Glomerular visceral epithelial cell (primary cell): ENCODE data around the gene SELENOK.

Experiments
- DNase-seq: peaks from one replicate; pipeline ENCODE4 v3.0.0-alpha.2; 2016; ENCODE audit errors: extremely low spot score

Gene SELENOK

GRCh38 chr3:53883008-53883407 lies 8.7 kb downstream of the SELENOK start:
- no peak for DNase-seq

- DNase-seq: peak; percentile 85
Observed at GRCh38 chr3:53881691-53882593, 9.7 kb downstream of the SELENOK start, which contains the start of gene ACTR8. Gene ACTR8 (minus strand): TSS chr3:53882152. CDS start chr3:53882101, 51 bp downstream.

- DNase-seq: no peak
Observed at GRCh38 chr3:53880396-53881345, 11.0 kb downstream of the SELENOK start.

- DNase-seq: no peak
Observed at GRCh38 chr3:53865732-53866499, 25.7 kb downstream of the SELENOK start.

GRCh38 chr3:53863145-53863544 lies 28.5 kb downstream of the SELENOK start:
- no peak for DNase-seq

GRCh38 chr3:53862241-53862640 lies 29.4 kb downstream of the SELENOK start:
- DNase-seq: no peak

GRCh38 chr3:53860196-53860595 lies 31.5 kb downstream of the SELENOK start:
- DNase-seq: no peak

GRCh38 chr3:53859178-53859577 lies 32.5 kb downstream of the SELENOK start:
- DNase-seq: no peak

- DNase-seq: no peak
Observed at GRCh38 chr3:53858096-53858741, 33.4 kb downstream of the SELENOK start.

- DNase-seq: no peak
Observed at GRCh38 chr3:53856964-53857363, 34.7 kb downstream of the SELENOK start.

- no peak for DNase-seq
Observed at GRCh38 chr3:53850895-53851294, 40.8 kb downstream of the SELENOK start.

GRCh38 chr3:53849916-53850315 lies 41.7 kb downstream of the SELENOK start:
- no peak for DNase-seq

GRCh38 chr3:53846851-53847155 lies 44.9 kb downstream of the SELENOK start:
- no peak for DNase-seq

- peak; percentile 42 for DNase-seq
Observed at GRCh38 chr3:53846134-53846850, 45.4 kb downstream of the SELENOK start, which contains the start of the genes CHDH and IL17RB. Gene CHDH (minus strand): TSS chr3:53846419. CDS start chr3:53824008, 22,411 bp downstream. Gene IL17RB (plus strand): TSS chr3:53846568. CDS start chr3:53846589, 21 bp downstream.

- no peak for DNase-seq
Observed at GRCh38 chr3:53845881-53846133, 45.9 kb downstream of the SELENOK start.

- peak; percentile 27 for DNase-seq
Observed at GRCh38 chr3:53845103-53845880, 46.4 kb downstream of the SELENOK start.

- no peak for DNase-seq
Observed at GRCh38 chr3:53844262-53845102, 47.2 kb downstream of the SELENOK start.

- DNase-seq: no peak
Observed at GRCh38 chr3:53843195-53844177, 48.2 kb downstream of the SELENOK start.
